ENCODE results near the gene SMIM22. TPM values are rescaled to one million over a fixed set of nuclear protein-coding genes. Genes with fewer than 3 reads are reported as not detected.

The SMIM22 gene
- total RNA-seq, 2 donors from 2014 or later: 4.7 to 29.3 TPM

GRCh38 chr16:4826980-4827379 lies 31.8 kb downstream of the SMIM22 start:
- Histone ChIP-seq H3K9me3 (no peaks in the 10 kb centered on the region), H3K36me3 (replicated peaks in 1 of 2; ENCODE audit: insufficient read depth in 1 of 2, low read depth in 2 of 2) (peaks cover 0 to 46% of the 10 kb centered on the region in 2 donors), H3K4me3 (no peak overlapping the region), H3K27me3 (no peaks in the 10 kb centered on the region), H3K27ac (no peak overlapping the region), H3K4me1 (no peaks in the 10 kb centered on the region)
- TF ChIP-seq POLR2A (IDR thresholded peaks at IDR 0.05) (no peak), CTCF (IDR thresholded peaks at IDR 0.05) (no peak)
- intact Hi-C loops (cut with DNase I): no loop called here
- ATAC-seq (peak; percentile 77), DNase-seq (peak in 1 of 4 donors; percentile 29)
- 43 to 53% methylated on average over 5 to 10 of the region's 10 CpGs for WGBS, 2 donors

GRCh38 chr16:4828567-4829321 lies 33.6 kb downstream of the SMIM22 start:
- Histone ChIP-seq H3K27me3 (no peaks in the 10 kb centered on the region), H3K36me3 (replicated peaks in 1 of 2; ENCODE audit: insufficient read depth in 1 of 2, low read depth in 2 of 2) (peaks cover 0 to 45% of the 10 kb centered on the region in 2 donors), H3K4me1 (no peaks in the 10 kb centered on the region), H3K27ac (no peak overlapping the region), H3K9me3 (no peaks in the 10 kb centered on the region), H3K4me3 (no peak overlapping the region)
- no peak for ATAC-seq
- TF ChIP-seq CTCF (IDR thresholded peaks at IDR 0.05) (no peak), POLR2A (IDR thresholded peaks at IDR 0.05) (no peak)
- no peak for DNase-seq
- WGBS, 2 donors: 96% methylated on average over 11 of the region's 11 CpGs
- intact Hi-C loops (cut with DNase I): no loop called here

- peaks cover 0 to 38% of the 10 kb centered on the region in 2 donors for H3K36me3 ChIP-seq (replicated peaks in 1 of 2; ENCODE audit: insufficient read depth in 1 of 2, low read depth in 2 of 2)
- no peak overlapping the region for H3K27ac ChIP-seq
- no peak for DNase-seq
- no peaks in the 10 kb centered on the region for H3K27me3 ChIP-seq
- no peaks in the 10 kb centered on the region for H3K4me1 ChIP-seq
- H3K9me3 ChIP-seq: no peaks in the 10 kb centered on the region
- intact Hi-C loops (cut with DNase I): no loop called here
- ATAC-seq: no peak
- no peak for TF ChIP-seq POLR2A (IDR thresholded peaks at IDR 0.05)
- TF ChIP-seq CTCF (IDR thresholded peaks at IDR 0.05): no peak
- 84 to 92% methylated on average over 7 of the region's 7 CpGs for WGBS, 2 donors
- H3K4me3 ChIP-seq: no peak overlapping the region
Measured at GRCh38 chr16:4830408-4830807, 35.2 kb downstream of the SMIM22 start.

GRCh38 chr16:4831616-4832015 lies 36.4 kb downstream of the SMIM22 start:
- Histone ChIP-seq H3K27me3 (no peaks in the 10 kb centered on the region), H3K4me1 (no peaks in the 10 kb centered on the region), H3K9me3 (no peaks in the 10 kb centered on the region), H3K27ac (no peak overlapping the region), H3K36me3 (replicated peaks in 1 of 2; ENCODE audit: insufficient read depth in 1 of 2, low read depth in 2 of 2) (peaks cover 0 to 38% of the 10 kb centered on the region in 2 donors), H3K4me3 (no peak overlapping the region)
- WGBS, 2 donors: 92 to 96% methylated on average over 8 of the region's 8 CpGs
- TF ChIP-seq CTCF (IDR thresholded peaks at IDR 0.05) (no peak), POLR2A (IDR thresholded peaks at IDR 0.05) (no peak)
- no peak for DNase-seq
- intact Hi-C loops (cut with DNase I): no loop called here
- ATAC-seq: no peak

Data from body of pancreas (tissue), 4 donors.